Ascending aorta (tissue), 2 donors: ENCODE measurements around the gene NFRKB. TPM values are rescaled to one million over a fixed set of nuclear protein-coding genes. Genes with fewer than 3 reads are reported as not detected.
A peak's percentile ranks its signal among the peaks of the same experiment; 100 is the strongest.

ENCODE experiments used
- DNase-seq, 2 donors: peaks; one replicate each; pipeline ENCODE4 v3.0.0-alpha.2; 2019; ENCODE audit warnings: low spot score in 2 of 2
- H3K27ac ChIP-seq, 2 donors: fragments of 200-600 bp; sonication (generic); one replicate each; pipeline ENCODE4 v1.5.1; 2016 to 2017; ENCODE audit warnings: mild to moderate bottlenecking in 1 of 2
- H3K27me3 ChIP-seq: fragments of 200-600 bp; sonication (generic); one replicate; pipeline ENCODE4 v1.5.1; 2017
- H3K36me3 ChIP-seq, 2 donors: fragments of 200-600 bp; sonication (generic); one replicate each; pipeline ENCODE4 v1.5.1; 2016
- H3K4me1 ChIP-seq, 2 donors: fragments of 200-600 bp; sonication (generic); one replicate each; pipeline ENCODE4 v1.5.1; 2016 to 2017; ENCODE audit warnings: mild to moderate bottlenecking in 1 of 2
- H3K4me3 ChIP-seq, 2 donors: fragments of 200-600 bp; sonication (generic); one replicate each; pipeline ENCODE4 v1.5.1; 2016 to 2017; ENCODE audit warnings: mild to moderate bottlenecking in 1 of 2
- H3K9me3 ChIP-seq, 2 donors: fragments of 200-600 bp; sonication (generic); one replicate each; pipeline ENCODE4 v1.5.1; 2016
- intact Hi-C: fragments of 100-400 bp; cut with DNase I; formaldehyde crosslinking; loops from one replicate; pipeline ENCODE4 v1.15.1; 2023
- total RNA-seq: library from RNA; depleted of rRNA; stranded (reverse); fragments of >200 nt; gene quantifications from one replicate; pipeline ENCODE4 v1.1.0, GENCODE V29; 2016
- TF ChIP-seq, protein P1 (sequence below), 3 experiments: fragments of 200-600 bp in 2 of 3; fragments of 450-650 bp in 1 of 3; sonication (generic) in 2 of 3; IDR thresholded peaks; one replicate each; pipeline ENCODE4 v1.5.1; 2016 to 2019; ENCODE audit warnings: antibody characterized with exemption in 3 of 3, mild to moderate bottlenecking in 1 of 3, moderate library complexity in 1 of 3

NFRKB gene
- total RNA-seq, 1 donor from 2014 or later: 6.9 TPM

DNA sequence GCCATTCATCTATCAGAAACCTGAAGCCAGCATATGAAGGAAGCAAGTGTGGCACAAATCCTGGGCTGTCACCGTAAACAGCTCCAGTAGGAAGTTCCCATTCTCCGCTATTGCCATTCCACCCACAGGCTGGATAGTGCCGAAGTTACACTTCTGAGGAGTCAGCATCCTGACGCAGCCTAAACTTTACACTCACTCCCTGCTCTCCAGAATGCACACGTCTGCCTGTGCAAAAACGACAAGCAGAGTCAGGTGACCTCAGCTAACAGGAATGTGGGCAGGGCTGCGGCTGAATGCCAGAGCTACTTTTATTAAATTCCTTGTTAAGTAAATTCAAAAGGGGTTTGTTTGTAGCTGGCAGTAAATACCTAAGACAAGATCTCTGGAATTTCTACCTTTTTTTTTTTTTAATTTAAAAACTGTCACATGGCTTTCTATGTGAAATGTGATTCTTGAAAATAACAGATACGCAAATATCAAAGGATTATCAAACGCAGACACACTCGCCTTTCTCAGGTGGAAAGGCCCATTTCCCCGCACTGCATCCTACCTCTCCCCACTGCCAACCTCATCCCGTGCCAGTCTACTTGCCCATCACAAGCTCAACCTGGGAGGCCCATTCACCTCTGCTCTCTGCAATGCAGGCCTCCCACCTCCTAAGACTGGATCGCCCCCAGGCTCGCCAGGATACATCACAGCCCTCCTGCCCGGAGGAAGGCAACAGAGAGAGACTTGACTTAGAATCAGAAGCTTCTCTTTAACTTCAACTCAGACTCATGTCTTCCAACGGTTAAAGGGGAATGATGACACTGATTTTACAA is 33.5 kb downstream of the NFRKB start:
- H3K36me3 ChIP-seq: peaks cover 31 to 40% of the 10 kb centered on the region in 2 donors
- peak in 1 of 2 donors; percentile 75 for DNase-seq
- H3K4me3 ChIP-seq: no peak overlapping the region
- H3K27ac ChIP-seq: no peak overlapping the region
- H3K9me3 ChIP-seq: no peaks in the 10 kb centered on the region
- H3K27me3 ChIP-seq: no peaks in the 10 kb centered on the region
- TF ChIP-seq, protein P1, sequence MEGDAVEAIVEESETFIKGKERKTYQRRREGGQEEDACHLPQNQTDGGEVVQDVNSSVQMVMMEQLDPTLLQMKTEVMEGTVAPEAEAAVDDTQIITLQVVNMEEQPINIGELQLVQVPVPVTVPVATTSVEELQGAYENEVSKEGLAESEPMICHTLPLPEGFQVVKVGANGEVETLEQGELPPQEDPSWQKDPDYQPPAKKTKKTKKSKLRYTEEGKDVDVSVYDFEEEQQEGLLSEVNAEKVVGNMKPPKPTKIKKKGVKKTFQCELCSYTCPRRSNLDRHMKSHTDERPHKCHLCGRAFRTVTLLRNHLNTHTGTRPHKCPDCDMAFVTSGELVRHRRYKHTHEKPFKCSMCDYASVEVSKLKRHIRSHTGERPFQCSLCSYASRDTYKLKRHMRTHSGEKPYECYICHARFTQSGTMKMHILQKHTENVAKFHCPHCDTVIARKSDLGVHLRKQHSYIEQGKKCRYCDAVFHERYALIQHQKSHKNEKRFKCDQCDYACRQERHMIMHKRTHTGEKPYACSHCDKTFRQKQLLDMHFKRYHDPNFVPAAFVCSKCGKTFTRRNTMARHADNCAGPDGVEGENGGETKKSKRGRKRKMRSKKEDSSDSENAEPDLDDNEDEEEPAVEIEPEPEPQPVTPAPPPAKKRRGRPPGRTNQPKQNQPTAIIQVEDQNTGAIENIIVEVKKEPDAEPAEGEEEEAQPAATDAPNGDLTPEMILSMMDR (IDR thresholded peaks at IDR 0.05): no peak
- intact Hi-C loops: no loop called here
- no peaks in the 10 kb centered on the region for H3K4me1 ChIP-seq

GRCh38 chr11:129856036-129856435 is 39.3 kb downstream of the NFRKB start:
- no peaks in the 10 kb centered on the region for H3K4me1 ChIP-seq
- DNase-seq: no peak
- H3K4me3 ChIP-seq: no peak overlapping the region
- no peaks in the 10 kb centered on the region for H3K27me3 ChIP-seq
- intact Hi-C loops: no loop called here
- TF ChIP-seq, protein P1 (IDR thresholded peaks at IDR 0.05): no peak
- H3K27ac ChIP-seq: no peak overlapping the region
- no peaks in the 10 kb centered on the region for H3K9me3 ChIP-seq
- no peaks in the 10 kb centered on the region for H3K36me3 ChIP-seq

DNA sequence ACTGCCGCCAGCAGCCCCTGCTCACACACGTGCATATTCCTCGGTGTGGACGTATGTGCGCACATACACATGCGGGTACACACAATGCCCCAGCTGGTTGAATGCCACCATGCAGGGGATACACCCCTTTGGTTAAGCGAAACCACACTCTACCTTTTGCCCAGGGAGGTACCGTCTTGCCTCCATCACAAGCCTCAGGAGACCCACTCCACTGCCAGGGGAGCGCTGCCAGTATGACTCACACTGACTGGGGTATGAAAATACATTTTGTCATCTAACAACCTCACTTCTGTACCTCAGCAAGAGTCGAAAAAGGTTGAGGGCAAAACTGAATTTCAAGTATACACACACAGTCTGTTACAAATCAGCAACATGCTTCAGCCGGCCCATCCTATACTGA is 40.3 kb downstream of the NFRKB start:
- Histone ChIP-seq H3K27me3 (no peaks in the 10 kb centered on the region), H3K4me3 (no peak overlapping the region), H3K4me1 (no peaks in the 10 kb centered on the region), H3K36me3 (no peaks in the 10 kb centered on the region), H3K27ac (no peak overlapping the region), H3K9me3 (no peaks in the 10 kb centered on the region)
- intact Hi-C loops: no loop called here
- DNase-seq: no peak
- TF ChIP-seq, protein P1 (IDR thresholded peaks at IDR 0.05): no peak

DNA sequence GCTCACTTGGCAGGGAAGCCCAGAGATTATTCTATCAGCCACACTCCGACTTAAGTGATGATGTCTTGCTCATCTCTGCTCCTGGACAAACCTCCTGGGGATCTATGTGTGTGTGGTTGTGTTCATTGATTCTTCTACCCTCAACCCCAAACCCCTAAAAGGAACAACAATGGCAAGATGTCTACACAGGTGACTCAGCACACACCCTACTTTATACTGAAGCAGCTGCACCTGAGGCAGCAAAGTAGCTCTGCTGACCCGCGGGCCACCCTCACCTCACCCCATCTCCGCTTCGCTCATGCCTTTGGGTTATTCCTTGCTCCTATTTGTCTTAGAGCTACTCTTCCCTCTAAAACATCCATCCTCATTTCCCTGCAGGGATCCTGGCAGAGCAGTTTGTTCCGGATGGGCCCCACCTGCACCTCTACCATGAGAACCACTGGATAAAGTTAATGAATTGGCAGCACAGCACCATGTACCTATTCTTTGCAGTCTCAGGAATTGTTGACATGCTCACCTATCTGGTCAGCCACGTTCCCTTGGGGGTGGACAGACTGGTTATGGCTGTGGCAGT is 41.1 kb downstream of the NFRKB start:
- intact Hi-C loops: no loop called here
- Histone ChIP-seq H3K27me3 (no peaks in the 10 kb centered on the region), H3K4me1 (no peaks in the 10 kb centered on the region), H3K4me3 (no peak overlapping the region), H3K9me3 (no peaks in the 10 kb centered on the region), H3K27ac (no peak overlapping the region), H3K36me3 (no peaks in the 10 kb centered on the region)
- TF ChIP-seq, protein P1 (IDR thresholded peaks at IDR 0.05): no peak
- DNase-seq: no peak

- Histone ChIP-seq H3K27me3 (no peaks in the 10 kb centered on the region), H3K27ac (no peak overlapping the region), H3K9me3 (no peaks in the 10 kb centered on the region), H3K4me1 (no peaks in the 10 kb centered on the region), H3K4me3 (no peak overlapping the region), H3K36me3 (no peaks in the 10 kb centered on the region)
- TF ChIP-seq, protein P1 (IDR thresholded peaks at IDR 0.05): no peak
- intact Hi-C loops: no loop called here
- no peak for DNase-seq
Observed at GRCh38 chr11:129853518-129854231, 41.7 kb downstream of the NFRKB start.
